GM21737 (cell line): Measurements from ENCODE around the gene LIPT1.
"Not testable (repeated sequence)": the region's sequence is repeated elsewhere in the genome, so short reads cannot be mapped to it uniquely, and the experiment has no call there.

Source experiments
- ATAC-seq: cut with Tn5 transposase; IDR thresholded peaks from one replicate; pipeline ENCODE4 v1.9.1; 2021; ENCODE audit warnings: mild to moderate bottlenecking, moderate library complexity; ENCODE audit not compliant: unreplicated experiment

LIPT1 gene

DNA sequence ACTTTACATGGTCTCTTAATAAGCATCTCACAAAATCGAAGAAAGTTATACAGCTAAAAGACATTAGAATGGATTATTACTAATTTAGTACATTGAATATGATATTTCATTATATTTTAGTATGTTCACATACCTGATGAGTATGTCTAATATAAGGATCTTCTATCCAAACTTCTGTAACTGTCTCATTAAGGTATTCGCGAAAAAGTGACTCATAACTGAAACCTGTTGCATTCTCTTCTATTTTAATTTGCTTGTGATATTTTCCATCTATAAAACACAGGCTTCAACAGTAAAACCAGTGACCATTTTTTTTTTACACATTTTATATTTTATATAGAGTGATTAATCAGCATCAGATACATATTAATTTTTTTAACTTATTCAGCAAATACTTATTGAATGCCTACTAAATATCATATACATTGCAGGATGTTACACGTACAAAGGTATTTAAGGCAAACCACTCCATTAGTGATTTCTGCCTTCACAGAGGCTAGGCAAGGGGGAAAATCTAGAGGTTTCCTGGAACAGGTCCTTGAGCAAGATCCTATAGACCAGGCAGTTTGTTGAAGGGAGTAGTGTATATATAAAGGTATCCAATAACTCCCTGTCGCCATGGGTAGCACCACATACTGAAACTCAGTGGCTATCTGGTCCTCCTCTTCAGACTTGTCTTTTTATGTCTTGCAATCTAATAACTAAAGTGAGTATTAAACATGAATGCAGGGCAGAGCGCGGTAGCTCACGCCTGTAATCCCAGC, 16.8 kb downstream of the LIPT1 start:
- ATAC-seq, result no peak

DNA sequence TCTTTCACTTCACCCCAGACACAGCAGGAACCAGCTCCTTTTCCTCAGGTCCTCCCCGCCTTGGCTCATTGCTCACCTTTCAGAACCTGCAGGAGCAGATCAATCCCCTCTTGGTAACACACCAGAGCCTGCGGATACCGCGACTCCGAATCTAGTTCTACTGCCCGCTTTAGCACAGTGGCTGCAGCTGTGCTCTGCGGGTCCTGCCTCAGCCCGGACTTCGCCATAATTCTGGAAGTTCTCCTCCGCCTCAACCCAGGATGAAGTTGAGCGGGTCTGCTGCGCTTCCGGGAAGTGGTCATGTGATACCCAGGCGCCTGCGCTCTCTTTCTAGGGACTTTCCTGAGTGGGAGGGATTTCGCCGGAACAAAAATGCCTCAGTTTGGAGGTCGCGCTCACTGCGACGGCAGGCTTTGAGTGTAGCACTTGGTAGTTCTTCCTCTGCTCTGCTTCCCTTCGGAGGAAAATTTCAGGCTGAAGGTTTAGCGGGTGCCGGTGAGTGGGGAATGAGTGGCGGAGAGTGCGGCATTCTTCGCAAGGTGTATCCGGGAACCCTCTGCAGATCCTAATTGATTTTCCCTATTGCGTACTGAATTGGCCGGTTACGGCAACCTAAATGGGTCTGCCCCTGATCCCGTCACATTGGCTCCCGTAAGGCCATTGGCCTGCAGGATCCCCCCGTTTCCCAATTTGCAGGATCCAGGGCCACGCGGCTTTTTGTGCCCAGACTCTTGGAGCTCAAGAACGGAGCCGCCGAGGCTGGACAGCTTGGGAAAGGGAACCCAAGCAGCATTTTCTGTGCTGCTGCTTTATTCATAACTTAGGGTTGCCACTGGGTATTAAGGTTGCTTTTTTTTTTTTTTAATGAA, 26.2 kb downstream of the LIPT1 start, which contains the start of the genes MITD1 and MRPL30:
Gene MITD1, minus strand, starts transcription at position 304 of the 869 bp plus-strand sequence. Its CDS starts 77 bp downstream, at position 227.
Gene MRPL30, plus strand, starts transcription at position 430 of the 869 bp plus-strand sequence. CDS start 5,020 bp downstream, outside the sequence.
- ATAC-seq, result peak; percentile 91

DNA sequence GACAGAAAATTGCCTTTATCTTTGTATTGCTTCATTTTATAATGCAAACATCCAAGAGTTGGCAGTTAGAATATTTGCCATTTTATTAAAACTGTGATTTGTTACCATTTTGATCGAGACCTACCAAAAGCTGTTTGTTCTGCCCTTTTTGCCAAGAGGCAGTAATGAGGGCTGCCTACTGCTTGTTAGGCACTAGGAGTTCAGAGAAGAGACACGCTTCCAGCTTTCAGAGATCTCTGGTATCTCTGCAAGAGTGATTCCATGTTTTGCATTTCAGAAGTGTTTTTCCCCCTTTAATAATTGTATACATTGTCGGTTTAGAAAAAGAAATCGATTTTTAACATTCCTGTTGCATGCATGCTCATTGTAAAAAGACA, 26.8 kb downstream of the LIPT1 start:
- no peak for ATAC-seq

DNA sequence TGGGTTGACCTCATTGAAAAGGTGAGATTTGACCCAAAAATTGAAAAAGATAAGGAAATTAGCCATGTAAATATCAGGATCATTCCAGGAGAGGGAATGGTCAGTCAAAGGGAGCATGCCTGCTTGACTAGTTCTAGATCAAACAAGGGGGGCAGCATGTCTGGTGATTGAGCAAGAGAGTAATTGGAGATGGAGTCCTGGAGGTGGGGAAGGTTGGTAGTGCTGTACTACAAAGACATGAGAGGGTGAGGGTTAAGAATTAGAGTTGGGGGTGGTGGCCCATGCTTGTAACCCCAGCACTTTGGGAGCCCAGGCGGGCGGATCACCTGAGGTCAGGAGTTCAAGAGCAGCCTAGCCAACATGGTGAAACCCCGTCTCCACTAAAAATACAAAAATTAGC, 28.3 kb downstream of the LIPT1 start:
- no peak for ATAC-seq

DNA sequence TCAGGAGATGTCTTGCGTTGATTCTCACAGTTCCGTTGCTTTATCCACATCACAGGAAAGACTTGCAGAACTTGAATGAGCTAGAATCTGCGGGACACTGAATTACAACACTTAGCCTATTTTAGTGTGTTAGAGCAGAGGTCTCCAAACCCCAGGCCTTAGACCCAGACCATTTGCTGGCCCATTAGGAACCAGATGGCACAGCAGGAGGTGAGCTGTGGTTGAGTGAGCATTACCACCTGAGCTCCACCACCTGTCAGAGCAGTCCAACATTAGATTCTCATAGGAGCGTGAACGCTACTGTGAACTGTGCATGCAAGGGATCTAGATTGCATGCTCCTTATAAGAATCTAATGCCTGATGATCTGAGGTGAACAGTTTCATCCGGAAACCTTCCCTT, 30.0 kb downstream of the LIPT1 start:
- ATAC-seq, result no peak

DNA sequence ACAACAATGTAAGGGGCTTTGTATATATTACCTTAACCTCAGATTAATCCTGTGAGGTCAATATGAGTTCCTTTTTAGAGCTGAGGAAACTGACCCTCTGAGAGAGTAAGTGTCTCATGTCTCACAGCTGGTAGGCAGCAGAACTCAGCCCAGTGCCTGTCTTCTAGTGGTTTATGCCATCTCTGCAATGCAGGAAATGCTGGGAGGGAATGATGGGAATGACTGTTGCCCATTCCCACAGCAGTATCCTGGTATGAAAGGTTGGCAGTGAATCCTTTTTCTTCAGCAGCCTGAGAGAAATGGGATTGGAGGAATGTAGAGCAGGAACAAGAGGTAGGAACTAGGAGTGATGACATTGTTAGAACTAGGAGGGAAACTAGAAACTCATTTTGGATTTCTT, 32.2 kb downstream of the LIPT1 start:
- no peak for ATAC-seq

DNA sequence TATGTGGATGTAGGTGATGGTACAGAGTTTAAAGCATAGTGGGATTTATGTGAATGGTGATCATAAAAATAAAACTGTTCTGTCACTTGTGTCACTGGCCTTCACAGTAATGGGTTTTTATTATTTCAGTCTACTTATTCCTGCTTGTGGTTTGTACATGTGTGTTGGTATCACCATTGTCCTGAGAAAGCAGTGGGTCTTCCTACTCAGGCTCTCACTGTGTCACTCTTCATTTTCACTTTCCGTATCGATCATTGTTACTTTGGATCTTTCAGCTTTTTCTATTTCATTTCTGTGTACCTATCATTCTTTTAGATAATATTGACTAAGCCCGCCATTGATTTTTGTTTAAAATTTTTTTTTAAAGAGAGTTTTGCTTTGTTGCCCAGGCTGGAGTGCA, 33.6 kb downstream of the LIPT1 start:
- ATAC-seq, result no peak

DNA sequence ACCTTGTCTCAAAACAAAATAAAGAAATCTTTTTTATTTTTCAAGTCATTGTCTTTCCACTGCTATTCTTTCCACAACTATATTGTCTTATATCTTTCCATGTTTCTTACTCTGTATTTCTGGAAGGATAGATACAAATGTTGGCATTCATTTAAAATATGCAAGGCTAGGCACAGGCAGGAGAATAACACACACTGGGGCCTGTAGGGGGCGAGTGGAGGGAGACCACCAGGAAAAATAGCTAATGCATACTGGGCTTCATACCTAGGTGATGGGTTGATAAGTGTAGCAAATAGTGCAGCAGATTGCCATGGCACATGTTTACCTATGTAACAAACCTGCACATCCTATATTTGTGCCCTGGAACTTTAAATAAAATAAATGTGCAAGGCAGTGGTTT, 35.8 kb downstream of the LIPT1 start:
- ATAC-seq, result no peak

DNA sequence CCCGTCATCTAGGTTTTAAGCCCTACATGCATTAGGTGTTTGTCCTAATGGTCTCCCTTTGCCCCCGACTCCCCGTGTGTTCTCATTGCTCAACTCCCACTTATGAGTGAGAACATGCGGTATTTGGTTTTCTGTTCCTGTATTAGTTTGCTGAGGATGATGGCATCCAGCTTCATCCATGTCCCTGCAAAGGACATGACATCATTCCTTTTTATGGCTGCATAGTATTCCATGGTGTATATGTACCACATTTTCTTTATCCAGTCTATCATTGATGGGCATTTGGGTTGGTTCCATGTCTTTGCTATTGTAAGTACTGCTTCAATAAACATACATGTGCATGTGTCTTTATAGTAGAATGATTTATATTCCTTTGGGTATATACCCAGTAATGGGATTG, 37.6 kb downstream of the LIPT1 start:
- ATAC-seq, result not testable (repeated sequence)

DNA sequence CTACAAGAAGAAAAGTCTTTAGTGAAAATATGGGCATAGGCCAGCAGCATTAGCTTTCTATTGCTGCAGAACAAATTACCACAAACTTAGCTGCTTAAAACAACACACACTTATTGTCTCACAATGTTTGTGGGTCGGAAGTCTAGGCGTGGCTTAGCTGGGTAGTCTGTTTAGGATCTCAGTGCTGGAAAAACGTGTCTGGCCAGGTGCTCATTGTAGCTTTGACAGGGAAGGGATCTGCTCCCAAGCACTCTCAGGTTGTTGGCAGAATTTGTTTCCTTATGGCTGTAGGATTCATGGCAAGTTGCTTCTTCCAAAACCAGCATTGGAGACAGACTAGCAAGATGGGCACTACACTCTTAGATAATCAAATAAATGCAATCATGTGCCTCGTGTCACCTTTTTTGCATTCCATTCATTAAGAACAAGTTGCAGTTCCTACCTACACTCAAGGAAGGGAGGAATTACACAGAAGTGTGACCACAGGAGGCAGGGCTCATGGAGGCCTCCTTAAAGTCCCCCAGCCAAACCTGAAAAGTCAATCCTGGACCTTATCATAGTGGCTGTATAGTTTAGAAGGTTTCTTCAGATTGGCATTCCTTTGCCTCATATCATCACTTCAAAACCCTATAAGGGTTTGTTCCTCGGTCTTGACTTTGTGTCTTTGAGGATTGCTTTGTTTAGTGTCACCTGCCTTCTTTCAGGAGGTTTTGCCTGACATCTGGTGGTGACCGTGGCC, 43.5 kb downstream of the LIPT1 start:
- no peak for ATAC-seq

DNA sequence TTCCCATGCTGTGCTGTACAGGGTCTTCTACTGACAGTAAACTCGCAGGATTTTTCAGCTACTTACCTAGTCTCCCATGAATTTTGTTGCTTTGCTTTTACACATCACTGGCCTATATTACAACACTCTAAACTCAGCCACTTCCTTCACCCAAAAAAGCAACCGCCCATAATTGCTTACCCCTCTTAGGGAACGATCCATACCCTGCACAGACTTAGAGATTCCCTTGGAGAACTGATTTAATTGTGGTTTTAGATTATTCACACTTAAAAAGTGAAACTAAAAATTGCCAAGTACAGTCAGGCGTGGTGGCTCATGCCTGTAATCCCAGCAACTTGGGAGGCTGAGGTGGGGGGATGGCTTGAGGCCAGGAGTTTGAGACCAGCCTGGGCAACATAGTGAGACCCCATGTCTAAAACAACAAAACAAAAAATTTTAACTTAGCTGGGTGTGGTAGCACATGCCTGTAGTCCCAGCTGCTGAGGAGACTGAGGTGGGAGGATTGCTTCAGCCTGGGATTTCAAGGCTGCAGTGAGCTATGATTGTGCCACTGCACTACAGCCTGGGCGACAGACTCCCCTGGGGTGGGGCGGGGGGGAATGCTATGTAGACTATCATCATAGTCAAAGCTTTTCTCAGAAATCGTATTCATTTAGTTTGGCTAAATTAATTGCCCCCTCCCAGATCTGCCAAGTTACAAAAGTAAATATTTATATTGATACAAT, 45.5 kb downstream of the LIPT1 start:
- ATAC-seq, result no peak

DNA sequence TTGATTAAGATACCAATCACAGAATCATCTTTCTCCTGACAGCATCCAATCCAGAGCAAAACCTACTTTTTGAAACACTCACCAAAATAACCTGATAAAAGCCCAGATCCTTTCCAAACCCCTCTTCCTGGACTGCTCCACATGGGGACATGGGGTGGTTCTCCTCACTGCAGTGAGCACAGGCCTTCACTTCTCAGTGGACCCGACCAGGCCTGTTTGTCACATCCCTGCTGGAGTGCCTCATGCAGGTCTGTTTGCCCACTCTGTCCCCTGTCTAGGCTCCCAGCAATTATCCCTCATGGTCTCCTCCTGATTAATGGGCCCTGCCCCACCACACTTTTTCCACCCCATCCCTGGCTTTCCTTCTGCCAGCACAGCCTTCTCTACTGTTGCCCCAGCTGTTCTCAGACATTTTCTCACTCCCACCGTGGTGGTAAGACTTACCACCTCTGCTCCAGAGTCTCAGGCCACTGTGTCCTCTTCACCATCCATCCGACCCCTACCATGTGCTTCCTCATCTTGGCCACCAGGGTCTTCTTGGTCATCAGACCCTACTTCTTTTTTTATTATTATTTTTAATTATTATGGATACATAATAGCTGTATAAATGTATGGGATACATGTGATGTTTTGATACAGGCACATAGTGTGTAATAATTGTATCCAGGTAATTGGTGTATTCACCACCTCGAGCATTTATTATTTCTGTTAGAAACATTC, 47.4 kb downstream of the LIPT1 start:
- ATAC-seq, result no peak

DNA sequence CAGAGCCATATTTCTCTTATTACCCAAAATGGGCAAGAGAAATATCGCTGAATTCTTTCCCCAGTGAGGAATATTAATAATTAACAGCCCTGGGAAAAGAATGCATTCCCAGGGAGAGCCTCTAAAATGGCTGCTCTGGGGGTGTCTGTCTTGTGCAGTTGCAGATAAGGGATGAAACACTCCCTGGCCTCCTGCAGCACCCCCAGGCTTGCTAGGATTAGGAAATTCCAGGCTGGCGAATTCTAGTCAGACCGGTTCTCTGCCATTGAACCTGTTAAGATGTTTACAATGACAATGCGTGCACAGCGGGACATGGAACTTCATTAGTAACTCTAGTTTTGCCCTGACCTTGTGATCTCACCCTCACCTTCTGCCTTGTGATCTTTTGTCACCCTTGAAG, 50.7 kb downstream of the LIPT1 start:
- no peak for ATAC-seq
